ENCODE results near the gene HNRNPA3.
"Not testable (repeated sequence)": the region's sequence is repeated elsewhere in the genome, so short reads cannot be mapped to it uniquely, and the experiment has no call there.

HNRNPA3 gene

DNA sequence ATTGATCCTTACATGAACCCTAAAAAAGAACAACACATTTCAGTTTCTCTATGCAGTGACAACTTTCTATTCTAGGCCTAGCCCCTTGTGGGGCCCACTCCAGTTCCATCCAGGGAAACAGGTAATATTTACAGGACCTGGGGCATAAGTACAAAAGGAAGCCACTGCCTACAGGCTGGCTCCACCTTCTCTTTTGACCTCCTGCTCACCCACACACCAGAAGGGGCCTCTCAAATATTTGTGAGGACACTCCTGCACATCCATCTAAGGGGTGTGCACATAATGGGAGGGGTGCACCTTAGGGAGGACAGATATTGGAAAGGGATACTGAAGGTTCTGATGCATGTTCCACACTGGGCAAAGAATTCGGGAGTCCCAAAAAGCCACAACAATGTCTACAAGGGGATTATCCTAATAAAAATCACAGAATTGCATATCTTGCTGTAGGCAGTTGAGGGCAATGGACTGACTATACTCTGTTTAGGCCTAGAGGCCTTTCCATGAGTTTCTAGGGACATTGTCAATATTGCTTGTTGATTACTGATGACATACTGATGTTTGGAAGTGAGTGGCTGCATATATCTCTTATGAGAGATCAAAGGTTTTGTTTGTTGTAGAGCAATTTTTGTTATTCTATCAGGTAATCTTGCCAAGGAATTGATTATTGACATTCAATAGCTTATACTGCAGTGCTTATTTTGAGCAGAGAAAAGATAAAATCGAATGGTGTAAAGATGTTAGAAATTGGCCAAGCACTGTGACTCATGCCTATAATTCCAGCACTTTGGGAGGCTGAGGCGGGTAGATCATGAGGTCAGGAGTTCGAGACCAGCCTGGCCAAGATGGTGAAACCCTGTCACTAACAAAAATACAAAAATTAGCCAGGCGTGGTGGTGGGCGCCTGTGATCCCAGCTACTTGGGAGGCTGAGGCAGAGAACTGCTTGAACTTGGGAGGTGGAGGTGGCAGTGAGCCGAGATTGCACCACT, 23.8 kb upstream of the HNRNPA3 start:
- DNase-seq (ENCODE audit: low read depth), result no peak

DNA sequence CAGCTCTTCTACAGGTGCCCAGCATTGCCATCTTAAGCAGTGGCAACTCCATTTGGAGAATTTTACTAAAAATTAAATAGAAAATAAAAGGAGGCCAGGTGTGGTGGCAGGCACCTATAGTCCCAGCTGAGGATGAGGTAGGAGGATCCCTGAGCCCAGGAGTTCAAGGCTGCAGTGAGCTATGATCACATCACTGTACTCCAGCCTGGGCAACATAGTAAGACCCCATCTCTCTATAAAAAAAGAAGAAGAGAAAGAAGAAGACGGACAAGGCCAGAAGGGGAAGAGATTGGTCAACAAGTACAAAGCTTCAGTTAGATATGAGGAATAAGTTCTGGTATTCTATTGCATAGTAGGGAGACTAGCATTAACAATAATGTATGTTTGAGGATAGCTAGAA, 21.7 kb upstream of the HNRNPA3 start:
- no peak for DNase-seq (ENCODE audit: low read depth)

DNA sequence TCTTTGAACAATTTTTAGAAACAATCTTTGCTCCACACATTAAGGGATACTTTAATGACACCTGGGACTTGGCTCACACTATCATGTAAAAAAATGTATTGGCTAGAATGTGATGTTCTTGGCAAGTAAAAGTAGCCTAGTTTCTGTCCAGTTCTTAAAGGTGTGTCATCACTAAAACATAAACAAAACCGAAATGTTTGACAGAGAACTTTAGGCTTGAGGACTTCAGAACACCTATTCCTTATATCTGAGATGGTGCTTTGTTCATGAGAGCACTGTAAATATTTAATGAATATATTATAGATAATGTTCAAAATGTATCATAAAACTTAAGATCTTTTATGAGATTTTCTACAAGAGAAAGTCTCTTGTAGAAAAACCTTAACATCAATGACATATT, 19.8 kb upstream of the HNRNPA3 start:
- DNase-seq (ENCODE audit: low read depth), result no peak

DNA sequence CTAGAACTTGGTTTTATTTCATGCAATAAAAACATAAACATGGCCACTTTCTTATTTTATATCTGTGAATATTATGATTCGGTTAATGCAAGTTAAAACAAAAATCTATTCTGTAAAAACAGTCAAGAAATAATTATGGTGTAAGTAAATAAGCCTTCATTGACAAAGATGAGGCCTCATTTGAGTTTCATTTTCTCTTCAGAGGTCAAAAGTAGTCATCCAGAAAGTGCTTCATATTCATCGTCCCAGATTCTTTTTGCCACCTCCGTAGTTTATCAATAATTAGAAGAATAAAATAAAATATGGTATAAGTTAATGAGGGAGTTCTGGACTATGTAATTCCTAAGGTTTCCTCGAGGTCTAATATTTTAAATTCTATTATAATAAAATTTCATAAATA, 19.4 kb upstream of the HNRNPA3 start:
- DNase-seq (ENCODE audit: low read depth), result no peak

DNA sequence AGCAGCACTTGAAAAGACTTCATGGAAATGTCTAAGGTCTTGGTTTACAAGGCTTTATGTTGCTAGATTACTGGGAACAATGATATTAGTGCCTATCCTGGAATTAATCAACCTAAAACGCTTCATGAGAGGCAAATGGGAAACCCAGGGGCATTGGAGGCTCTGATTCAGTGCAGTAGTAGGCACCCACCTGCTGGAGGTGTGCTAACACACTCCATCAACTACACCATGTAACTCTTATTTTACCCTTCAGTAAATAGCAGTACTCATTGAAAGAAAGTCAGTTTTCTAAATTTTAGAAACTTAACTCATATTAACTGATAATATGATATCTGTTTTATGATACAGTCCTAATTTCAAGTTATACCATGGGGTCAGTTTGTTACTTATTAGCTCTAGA, 17.4 kb upstream of the HNRNPA3 start:
- no peak for DNase-seq (ENCODE audit: low read depth)

DNA sequence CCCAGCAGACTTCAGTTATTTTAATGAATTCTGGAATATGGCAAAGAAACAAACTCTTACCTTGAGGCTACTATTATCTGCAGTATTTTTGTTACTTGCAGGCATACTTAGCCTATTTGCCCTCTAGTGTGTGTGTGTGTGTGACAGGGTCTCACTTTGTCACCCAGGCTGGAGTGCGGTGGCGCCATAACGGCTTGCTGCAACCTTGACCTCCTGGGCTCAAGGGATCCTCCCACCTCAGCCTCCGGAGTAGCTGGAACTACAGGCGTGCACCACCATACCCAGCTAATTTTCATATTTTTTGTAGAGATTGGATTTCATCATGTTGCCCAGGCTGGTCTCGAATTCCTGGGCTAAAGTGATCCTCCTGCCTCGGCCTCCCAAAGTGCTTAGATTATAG, 12.2 kb upstream of the HNRNPA3 start:
- DNase-seq (ENCODE audit: low read depth), result not testable (repeated sequence)

DNA sequence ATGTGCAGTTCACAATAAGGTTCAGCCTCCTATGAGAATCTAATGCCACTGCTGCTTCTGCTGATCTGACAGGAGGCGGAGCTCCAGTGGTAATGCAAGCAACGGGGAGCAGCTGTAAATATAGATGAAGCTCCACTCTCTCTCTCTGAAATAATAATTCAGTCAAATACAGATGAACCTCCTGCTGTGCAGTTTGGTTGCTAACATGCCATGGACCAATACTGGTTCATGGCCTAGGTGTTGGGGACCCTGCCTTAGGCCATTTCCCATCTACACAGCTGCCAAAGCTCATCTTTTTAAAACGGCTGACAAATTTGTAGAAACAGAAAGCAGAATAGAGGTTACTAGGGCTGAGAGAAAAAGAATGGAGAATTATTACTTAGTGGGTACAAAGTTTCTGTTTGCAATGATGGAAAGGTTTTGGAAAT, 10.7 kb upstream of the HNRNPA3 start:
- no peak for DNase-seq (ENCODE audit: low read depth)

DNA sequence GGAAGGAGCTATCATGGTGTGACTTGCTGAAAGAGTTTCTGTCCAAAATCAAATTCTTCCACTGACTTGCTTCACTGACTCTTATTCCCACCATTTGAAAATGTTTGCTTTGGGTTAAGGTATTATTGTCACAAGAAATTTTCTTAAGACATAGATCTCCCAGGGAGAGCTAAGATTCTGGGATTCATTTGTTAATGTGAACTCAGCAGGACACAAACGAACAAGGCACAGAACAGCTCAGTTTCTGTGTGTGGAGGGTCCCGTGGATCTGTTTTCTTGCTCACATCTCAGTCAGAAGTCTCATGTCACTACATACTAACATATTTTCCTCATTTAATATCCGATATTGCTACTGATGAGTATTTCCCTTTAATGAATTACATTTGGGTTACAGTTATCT, 8.2 kb upstream of the HNRNPA3 start:
- no peak for DNase-seq (ENCODE audit: low read depth)

DNA sequence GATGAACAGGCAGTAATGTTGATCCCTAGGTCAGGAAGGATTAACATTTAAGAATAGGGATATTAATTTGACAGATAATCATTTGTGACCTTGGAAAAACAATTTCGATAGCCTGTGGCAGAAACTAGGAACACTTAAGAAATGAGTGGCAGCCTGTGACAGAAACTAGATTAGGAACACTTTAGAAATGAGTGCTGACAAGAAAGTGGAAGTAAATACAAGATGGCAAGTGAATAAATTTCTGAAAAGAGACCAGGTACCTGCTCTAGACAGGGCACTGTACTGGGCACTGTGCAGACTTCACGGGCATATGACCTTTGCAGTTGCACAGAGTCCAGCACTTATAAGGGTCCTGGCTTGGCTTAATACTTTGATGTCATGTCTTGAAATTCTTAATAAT, 5.5 kb upstream of the HNRNPA3 start:
- no peak for DNase-seq (ENCODE audit: low read depth)

DNA sequence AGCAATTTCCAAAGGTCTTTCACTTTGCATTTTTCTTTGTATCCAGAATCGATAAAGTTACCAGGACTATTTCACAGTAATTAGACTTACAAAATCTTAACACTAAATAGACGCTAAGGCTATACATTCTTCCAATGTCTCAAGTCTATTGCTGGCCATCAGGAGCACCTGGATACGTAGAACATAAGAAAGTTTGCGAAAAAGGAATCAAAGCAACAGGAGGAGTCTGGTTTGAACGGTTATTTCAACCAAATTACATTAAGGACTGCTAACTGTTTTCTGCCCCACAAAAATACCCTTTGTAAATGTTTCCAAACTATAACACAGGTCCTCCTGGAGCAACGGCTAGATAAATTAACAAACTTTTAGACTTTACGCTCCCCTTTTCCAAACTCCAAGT, 1.4 kb upstream of the HNRNPA3 start:
- DNase-seq (ENCODE audit: low read depth), result no peak

DNA sequence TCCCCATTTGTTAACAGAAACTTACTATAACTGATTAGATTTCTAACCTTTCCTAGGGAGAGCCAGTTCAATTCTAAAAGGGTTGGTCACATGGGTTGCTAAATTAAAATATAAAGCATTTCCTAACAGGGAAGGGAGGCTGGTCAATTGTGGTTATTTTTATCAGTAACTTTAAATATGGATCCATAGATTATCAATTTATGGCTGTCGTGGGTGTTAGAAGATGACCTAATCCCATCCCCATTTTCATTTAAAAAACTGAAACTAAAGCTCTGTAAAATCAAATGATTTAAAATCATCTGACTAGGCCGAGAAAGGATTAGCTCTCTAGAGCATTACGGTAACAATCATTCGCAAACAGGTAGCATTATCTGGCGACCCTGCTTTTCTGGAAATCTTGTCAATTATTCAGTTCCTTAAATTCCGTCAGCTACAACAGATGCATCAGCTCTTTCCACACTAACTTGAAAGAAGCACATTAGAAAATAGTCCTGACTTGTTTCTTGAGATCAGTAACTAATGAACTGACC, 953 bp upstream of the HNRNPA3 start:
- DNase-seq (ENCODE audit: low read depth), result no peak

DNA sequence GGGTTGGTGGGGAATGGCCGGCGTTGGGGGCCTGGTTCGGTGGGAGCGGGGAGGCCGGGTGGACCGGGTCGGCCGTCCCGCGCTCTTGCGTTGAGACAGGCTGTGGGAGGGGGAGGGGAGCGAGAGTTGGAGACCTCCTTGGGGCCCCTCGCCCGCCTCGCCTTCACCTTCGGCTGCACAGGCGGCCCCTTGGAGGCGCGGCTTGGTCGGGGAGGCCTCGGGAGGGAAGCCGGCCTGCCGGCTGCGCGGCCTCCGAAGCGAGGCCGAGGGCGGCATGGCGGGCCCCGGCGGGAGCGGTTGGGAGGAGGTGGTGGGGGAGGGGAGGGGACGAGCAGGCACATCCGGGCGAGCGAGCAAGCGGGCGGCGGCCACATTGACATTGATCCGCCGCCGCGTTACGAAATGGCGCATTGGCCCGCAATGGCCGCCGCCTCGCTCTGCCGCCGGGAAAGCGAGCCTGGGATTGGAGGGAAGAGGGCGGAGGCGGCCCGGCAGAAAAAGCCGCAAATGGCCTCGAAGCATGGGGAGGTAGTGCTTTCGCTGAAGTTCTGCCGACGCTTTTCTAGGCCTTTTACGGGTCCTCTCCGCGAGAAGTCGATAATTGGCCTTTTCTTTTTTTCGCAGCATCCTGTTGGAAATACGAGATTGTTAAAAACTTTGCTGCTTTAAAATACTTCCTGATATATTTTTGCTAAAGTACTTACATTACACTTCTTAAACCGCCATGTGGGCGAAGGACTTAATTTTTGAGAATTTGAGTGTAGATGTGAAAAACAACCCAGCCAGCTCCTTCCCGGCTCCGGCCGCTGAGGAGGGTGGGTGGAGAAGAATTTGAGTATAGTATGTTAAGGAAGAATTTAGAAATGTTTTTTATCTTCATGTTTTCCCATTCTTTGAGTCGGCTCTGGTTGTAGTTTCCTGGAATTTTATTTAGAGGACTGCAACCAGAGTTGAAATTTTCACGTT, 580 bp downstream of the HNRNPA3 start:
- peak; percentile 92 for DNase-seq (ENCODE audit: low read depth)

DNA sequence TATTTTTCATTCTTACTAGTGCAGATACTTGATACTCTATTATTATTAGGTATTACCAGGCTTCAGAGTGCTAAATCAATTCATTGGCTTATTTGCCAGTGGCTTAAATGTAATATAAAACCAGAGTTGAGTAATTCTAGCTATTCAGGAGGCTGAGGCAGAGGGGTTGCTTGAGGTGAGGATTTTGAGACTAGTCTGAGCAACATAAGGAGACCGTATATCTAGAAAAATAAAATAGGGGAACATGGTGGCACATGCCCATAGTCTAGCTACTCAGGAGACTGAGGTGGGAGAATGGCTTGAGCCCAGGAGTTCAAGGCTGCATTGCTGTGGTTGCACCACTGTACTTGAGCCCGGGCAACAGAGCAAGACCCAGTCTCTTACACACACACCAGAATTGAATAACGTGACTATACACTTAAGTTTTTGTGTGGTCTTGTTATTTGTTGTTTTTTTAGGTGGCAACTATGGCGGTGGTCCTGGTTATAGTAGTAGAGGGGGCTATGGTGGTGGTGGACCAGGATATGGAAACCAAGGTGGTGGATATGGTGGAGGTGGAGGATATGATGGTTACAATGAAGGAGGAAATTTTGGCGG, 4.8 kb downstream of the HNRNPA3 start:
- DNase-seq (ENCODE audit: low read depth), result no peak

DNA sequence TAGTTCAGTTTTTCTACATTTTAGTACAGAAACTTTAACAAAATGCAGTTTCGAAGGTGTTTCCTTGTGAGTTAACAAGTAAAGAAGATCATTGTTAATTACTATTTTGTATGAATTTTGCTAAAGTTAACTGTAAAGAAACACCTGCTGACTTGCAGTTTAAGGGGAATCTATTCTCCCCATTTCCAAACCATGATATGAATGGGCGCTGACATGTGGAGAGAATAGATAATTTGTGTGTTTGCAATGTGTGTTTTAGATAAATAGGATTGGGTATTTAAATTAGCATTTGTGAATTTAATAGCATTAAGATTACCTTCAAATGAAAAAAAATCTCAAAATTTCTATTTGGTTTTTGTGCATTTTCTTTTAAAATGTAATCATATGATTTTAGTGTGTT, 7.2 kb downstream of the HNRNPA3 start:
- DNase-seq (ENCODE audit: low read depth), result not testable (repeated sequence)

DNA sequence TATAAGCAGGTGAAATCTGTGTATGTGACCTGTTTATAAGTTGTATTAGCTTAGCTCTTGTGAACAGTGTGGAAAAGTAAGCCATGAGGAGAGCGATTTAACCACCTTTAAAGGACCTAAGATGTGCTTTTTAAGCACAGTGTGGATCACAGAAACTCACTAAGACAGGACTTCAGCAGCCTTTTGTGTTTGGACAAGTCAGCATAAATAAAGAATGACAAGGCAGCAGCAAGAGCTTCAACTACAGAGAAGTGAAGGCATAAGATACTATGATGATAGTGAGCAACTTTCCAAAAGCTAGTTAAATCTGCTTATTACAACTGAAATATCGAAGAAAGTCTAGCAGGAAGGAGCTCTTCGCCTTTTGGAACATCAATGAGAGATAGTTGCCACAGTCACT, 8.9 kb downstream of the HNRNPA3 start:
- DNase-seq (ENCODE audit: low read depth), result no peak

DNA sequence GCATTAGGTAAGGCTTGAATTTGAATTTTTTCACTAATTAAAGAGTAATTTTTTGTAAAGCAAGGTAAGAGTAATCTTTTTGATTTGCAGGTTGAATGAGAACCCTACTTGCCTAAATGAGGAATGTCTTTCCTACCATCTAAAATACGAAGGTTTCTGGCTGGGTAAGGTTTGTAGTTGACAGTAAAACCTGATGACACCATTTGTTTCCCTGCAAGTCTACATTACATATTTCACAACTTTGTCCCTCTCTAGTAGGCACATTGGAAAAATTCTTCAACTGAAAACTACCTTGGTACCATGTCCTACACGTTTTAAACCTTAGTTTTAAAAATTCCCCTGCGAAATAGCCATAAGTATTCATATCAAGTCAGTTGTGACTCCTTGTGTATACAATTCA, 9.4 kb downstream of the HNRNPA3 start:
- no peak for DNase-seq (ENCODE audit: low read depth)

DNA sequence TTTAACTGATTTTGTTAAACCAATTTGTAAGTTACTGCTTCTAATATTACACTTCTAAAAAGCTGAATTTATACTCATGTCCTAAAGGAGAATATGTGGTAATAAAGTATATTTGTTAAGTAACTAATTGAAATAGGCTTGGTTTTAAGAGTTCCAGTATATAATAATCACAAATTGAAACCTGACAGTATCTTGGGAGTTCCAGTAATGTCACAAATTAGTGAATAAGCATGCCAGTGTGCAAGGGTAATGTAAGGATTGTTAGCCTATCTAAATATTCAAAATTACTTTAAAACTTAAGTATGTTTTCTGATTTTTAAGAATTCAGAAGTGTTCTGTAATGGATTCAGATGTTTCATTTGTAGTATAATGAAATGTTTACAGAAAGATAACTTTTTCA, 10.8 kb downstream of the HNRNPA3 start:
- not testable (repeated sequence) for DNase-seq (ENCODE audit: low read depth)

DNA sequence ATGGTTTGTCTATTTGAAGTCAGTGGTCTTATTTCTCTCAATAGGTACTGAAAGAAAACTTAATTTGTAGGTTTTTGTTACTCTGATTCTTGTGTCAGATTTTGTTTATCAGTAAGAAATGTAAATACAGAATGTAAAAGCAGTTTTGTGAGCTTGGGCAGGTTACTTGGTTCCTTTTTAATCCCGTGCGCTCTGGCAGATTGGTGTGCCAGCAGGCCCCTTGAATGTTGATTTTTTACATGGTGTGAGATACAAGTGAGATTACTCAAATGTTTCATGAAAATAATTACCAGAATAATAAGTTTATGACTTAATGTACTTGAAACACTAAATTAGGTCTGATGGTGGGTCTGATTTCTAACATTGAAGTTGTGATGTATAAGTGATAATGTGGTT, 13.4 kb downstream of the HNRNPA3 start:
- DNase-seq (ENCODE audit: low read depth), result no peak

DNA sequence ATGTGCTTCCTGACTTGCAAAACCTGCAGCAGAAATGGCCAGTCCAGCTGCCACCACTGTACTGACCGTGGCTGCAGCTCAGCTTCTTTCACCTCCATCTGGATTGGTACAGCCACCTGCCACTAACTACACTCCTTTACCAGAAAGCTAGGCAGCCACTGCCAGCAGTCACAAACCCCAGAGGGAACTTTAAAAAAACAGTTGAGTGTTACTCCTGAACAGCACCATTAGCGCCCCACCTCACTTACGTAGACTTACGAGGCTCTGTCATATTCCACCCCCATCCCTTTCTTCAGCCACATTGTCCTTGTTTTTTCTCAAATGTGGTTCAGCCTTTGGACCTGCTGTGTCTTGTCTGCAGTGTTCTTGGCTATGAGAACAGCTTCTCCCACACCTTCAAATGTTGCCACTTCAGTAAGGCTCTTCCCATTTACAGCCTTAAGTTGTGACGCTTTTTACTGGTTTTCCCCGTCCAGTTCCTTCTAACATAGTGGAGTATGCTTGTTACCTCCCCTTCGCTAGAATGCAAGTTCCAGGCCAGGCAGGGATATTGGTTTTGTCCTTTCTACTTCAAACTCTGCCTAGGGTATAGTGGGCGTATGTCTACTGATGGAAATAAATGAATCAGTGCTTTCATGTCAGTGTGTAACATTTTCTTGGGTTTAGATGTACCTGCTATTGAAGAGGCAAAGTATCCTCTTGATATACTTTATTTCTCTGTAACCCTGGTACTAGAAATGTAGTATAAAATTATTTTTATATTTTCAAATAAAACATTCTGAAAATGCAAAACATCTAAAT, 17.0 kb downstream of the HNRNPA3 start:
- no peak for DNase-seq (ENCODE audit: low read depth)

DNA sequence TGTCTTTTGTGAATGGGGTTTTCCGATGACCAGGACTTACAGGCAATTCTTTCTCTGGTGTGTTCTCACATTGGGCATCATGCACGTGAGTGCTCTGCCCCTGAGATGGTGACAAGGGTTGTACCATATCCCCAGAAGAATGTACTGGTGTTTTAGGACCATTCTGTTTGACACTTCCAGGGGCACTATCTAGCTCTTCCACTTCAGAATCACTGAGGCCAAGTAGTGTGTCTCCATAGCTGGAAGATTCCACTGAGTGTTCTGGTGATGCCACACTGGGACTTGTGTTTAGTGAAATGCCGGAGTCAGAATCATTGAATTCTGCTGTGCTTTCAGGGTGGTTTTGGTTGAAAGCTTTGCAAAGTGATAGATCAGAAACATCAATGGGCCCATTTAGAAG, 18.7 kb downstream of the HNRNPA3 start:
- DNase-seq (ENCODE audit: low read depth), result no peak

DNA sequence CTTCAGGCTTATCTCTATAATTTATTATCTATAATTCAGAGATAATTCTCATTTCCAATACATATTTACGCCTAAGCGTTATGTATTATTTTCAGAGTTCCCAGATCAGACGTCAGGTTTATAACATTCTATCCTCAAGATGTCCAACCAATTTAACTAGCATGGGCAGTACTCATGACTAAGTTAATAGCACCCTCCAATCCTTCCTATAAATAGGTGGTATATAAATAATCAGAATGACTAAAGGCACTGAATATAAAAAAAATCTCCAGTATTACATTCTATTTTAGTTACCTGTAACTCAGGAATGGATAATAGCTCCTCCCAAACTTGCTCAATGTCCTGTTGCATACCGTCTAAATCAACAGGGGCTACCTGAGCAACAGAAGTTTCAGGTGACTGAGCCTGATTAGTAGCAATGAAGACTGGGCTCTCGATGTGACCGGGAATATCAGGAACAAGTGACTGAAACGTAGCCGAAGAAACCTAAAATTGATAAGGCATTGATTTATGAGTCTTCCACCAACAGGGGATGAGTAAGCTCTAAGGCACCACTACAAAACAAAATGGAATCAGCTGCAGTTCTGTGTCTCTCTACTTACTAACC, 19.6 kb downstream of the HNRNPA3 start:
- no peak for DNase-seq (ENCODE audit: low read depth)
